ENCODE data around the gene VMP1. TPM values are rescaled to one million over a fixed set of nuclear protein-coding genes. Genes with fewer than 3 reads are reported as not detected.
A peak's percentile ranks its signal among the peaks of the same experiment; 100 is the strongest.
"Not testable (repeated sequence)": the region's sequence is repeated elsewhere in the genome, so short reads cannot be mapped to it uniquely, and the experiment has no call there.

VMP1 gene
- total RNA-seq, 2 experiments from 2014 or later = 29.2 to 38.0 TPM

GRCh38 chr17:59851439-59852375, 144.3 kb downstream of the VMP1 start:
- no peak overlapping the region for H3K27ac ChIP-seq (ENCODE audit: low read depth, low read length, poor library complexity, severe bottlenecking)
- no peaks in the 10 kb centered on the region for H3K9me3 ChIP-seq (ENCODE audit: low read length)
- no TSS peak for BruUV-seq (replicated peaks)
- H3K79me2 ChIP-seq (ENCODE audit: insufficient read depth, low read depth, low read length) = peaks cover 2% of the 10 kb centered on the region; the same call in 1 of the 2 replicates
- peaks cover 38% of the 10 kb centered on the region for H3K4me1 ChIP-seq (ENCODE audit: insufficient read depth, low read length, poor library complexity, severe bottlenecking)
- H4K20me1 ChIP-seq (ENCODE audit: insufficient read depth, low read length) = no peaks in the 10 kb centered on the region
- POLR2A ChIA-PET = no interaction called here
- intact Hi-C loops (cut with micrococcal nuclease; ENCODE audit: unreplicated experiment) = no loop called here
- no peak overlapping the region for H3K4me3 ChIP-seq (ENCODE audit: low read depth, low read length, poor library complexity, severe bottlenecking)
- CTCF ChIA-PET (ENCODE audit: unreplicated experiment) = no interaction called here
- H3K4me2 ChIP-seq (ENCODE audit: low read length) = no peak overlapping the region
- H3K9me2 ChIP-seq (ENCODE audit: insufficient read depth, low read length) = no peaks in the 10 kb centered on the region
- TF ChIP-seq CTCF (conservative IDR thresholded peaks at IDR 0.05; ENCODE audit: low read length) = no peak
- TF ChIP-seq EZH2phosphoT487 (IDR thresholded peaks at IDR 0.05; ENCODE audit: borderline replicate concordance, low read depth, low read length) = no peak
- no peaks in the 10 kb centered on the region for H3K36me3 ChIP-seq (ENCODE audit: insufficient read depth, low read length)
- DNase-seq (ENCODE audit: low spot score) = no peak
- H2AFZ ChIP-seq (ENCODE audit: low read length) = no peak overlapping the region

GRCh38 chr17:59852847-59853167, 145.4 kb downstream of the VMP1 start:
- DNase-seq (ENCODE audit: low spot score); H3K36me3 ChIP-seq (ENCODE audit: insufficient read depth, low read length); H3K4me3 ChIP-seq (ENCODE audit: low read depth, low read length, poor library complexity, severe bottlenecking); intact Hi-C loops (cut with micrococcal nuclease; ENCODE audit: unreplicated experiment); CTCF ChIA-PET (ENCODE audit: unreplicated experiment); BruUV-seq (replicated peaks); H3K9me3 ChIP-seq (ENCODE audit: low read length); H4K20me1 ChIP-seq (ENCODE audit: insufficient read depth, low read length); H3K79me2 ChIP-seq (ENCODE audit: insufficient read depth, low read depth, low read length); H3K9me2 ChIP-seq (ENCODE audit: insufficient read depth, low read length): not testable (repeated sequence)
- H3K4me2 ChIP-seq (ENCODE audit: low read length) = peak overlapping the region; percentile 47
- H3K27ac ChIP-seq (ENCODE audit: low read depth, low read length, poor library complexity, severe bottlenecking) = peak overlapping the region; percentile 58
- peaks cover 28% of the 10 kb centered on the region for H3K4me1 ChIP-seq (ENCODE audit: insufficient read depth, low read length, poor library complexity, severe bottlenecking)
- H2AFZ ChIP-seq (ENCODE audit: low read length) = peak overlapping the region; percentile 88; the same call in 1 of the 2 replicates
- POLR2A ChIA-PET = interaction anchor here (0.6 to 1.1 kb wide), 6 partner anchors 21 to 734 kb away, joined by 3 to 4 read pairs (median 4); no protein-coding TSS in a partner anchor

GRCh38 chr17:59853168-59853918, 145.9 kb downstream of the VMP1 start:
- DNase-seq (ENCODE audit: low spot score) = peak; percentile 95
- TF ChIP-seq EZH2phosphoT487 (IDR thresholded peaks at IDR 0.05; ENCODE audit: borderline replicate concordance, low read depth, low read length) = no peak
- TF ChIP-seq CTCF (conservative IDR thresholded peaks at IDR 0.05; ENCODE audit: low read length) = peak; percentile 92
- ChIA-PET CTCF (ENCODE audit: unreplicated experiment) (no interaction called here), POLR2A (interaction anchor here (0.6 to 1.1 kb wide), 5 partner anchors 22 to 160 kb away, joined by 3 to 4 read pairs (median 3); no protein-coding TSS in a partner anchor)
- Histone ChIP-seq H3K79me2 (ENCODE audit: insufficient read depth, low read depth, low read length) (no peaks in the 10 kb centered on the region; the same call in 1 of the 2 replicates), H3K27ac (ENCODE audit: low read depth, low read length, poor library complexity, severe bottlenecking) (peak overlapping the region; percentile 58), H2AFZ (ENCODE audit: low read length) (peak overlapping the region; percentile 88; the same call in 1 of the 2 replicates), H3K4me2 (ENCODE audit: low read length) (peak overlapping the region; percentile 47), H3K4me3 (ENCODE audit: low read depth, low read length, poor library complexity, severe bottlenecking) (no peak overlapping the region), H3K9me3 (ENCODE audit: low read length) (no peaks in the 10 kb centered on the region), H3K4me1 (ENCODE audit: insufficient read depth, low read length, poor library complexity, severe bottlenecking) (peaks cover 26% of the 10 kb centered on the region), H4K20me1 (ENCODE audit: insufficient read depth, low read length) (no peaks in the 10 kb centered on the region), H3K9me2 (ENCODE audit: insufficient read depth, low read length) (no peaks in the 10 kb centered on the region), H3K36me3 (ENCODE audit: insufficient read depth, low read length) (no peaks in the 10 kb centered on the region)
- BruUV-seq (replicated peaks) = no TSS peak
- intact Hi-C loops (cut with micrococcal nuclease; ENCODE audit: unreplicated experiment) = no loop called here

GRCh38 chr17:59853919-59854729, 146.7 kb downstream of the VMP1 start:
- H3K9me3 ChIP-seq (ENCODE audit: low read length); H3K4me3 ChIP-seq (ENCODE audit: low read depth, low read length, poor library complexity, severe bottlenecking); DNase-seq (ENCODE audit: low spot score); H3K36me3 ChIP-seq (ENCODE audit: insufficient read depth, low read length); intact Hi-C loops (cut with micrococcal nuclease; ENCODE audit: unreplicated experiment); H3K79me2 ChIP-seq (ENCODE audit: insufficient read depth, low read depth, low read length); CTCF ChIA-PET (ENCODE audit: unreplicated experiment); H3K9me2 ChIP-seq (ENCODE audit: insufficient read depth, low read length); H4K20me1 ChIP-seq (ENCODE audit: insufficient read depth, low read length); BruUV-seq (replicated peaks): not testable (repeated sequence)
- POLR2A ChIA-PET = interaction anchor here (0.6 to 1.1 kb wide), 2 partner anchors 40 to 45 kb away, joined by 4 to 5 read pairs; no protein-coding TSS in a partner anchor
- H3K4me2 ChIP-seq (ENCODE audit: low read length) = peak overlapping the region; percentile 47; the same call in 1 of the 2 replicates
- H3K27ac ChIP-seq (ENCODE audit: low read depth, low read length, poor library complexity, severe bottlenecking) = peak overlapping the region; percentile 58
- H3K4me1 ChIP-seq (ENCODE audit: insufficient read depth, low read length, poor library complexity, severe bottlenecking) = peaks cover 18% of the 10 kb centered on the region
- H2AFZ ChIP-seq (ENCODE audit: low read length) = peak overlapping the region; percentile 88; the same call in 1 of the 2 replicates

All from OCI-LY7 (cell line).